Bronchial epithelial cell (primary cell): ENCODE data around the gene DIRAS1. TPM values are rescaled to one million over a fixed set of nuclear protein-coding genes. Genes with fewer than 3 reads are reported as not detected.

Experiments used
- DNase-seq: peaks from one replicate; pipeline ENCODE4 v3.0.0-alpha.2; 2010; ENCODE audit warnings: low read depth
- FAIRE-seq: peaks from 2 replicates; lab custom pipeline; 2011; peaks lifted over from hg19 to GRCh38; lab: Jason Lieb, UNC
- H3K27me3 ChIP-seq: 2 replicates; pipeline ENCODE4 v1.5.1; 2011; ENCODE audit warnings: low read length; ENCODE audit not compliant: control insufficient read depth, insufficient read depth
- H3K36me3 ChIP-seq: 2 replicates; pipeline ENCODE4 v1.5.1; 2011; ENCODE audit warnings: low read length; ENCODE audit not compliant: control insufficient read depth, insufficient read depth
- H3K4me3 ChIP-seq: 2 replicates; pipeline ENCODE4 v1.5.1; 2011; ENCODE audit warnings: mild to moderate bottlenecking, low read depth, low read length, control low read depth
- total RNA-seq: library from RNA; depleted of rRNA; stranded (reverse); fragments of >200 nt; gene quantifications from 2 replicates; pipeline ENCODE4 v1.2.1, GENCODE V29; 2014
- TF ChIP-seq, protein P1 (sequence below): IDR thresholded peaks from 2 replicates; pipeline ENCODE4 v1.5.1; 2011; ENCODE audit warnings: mild to moderate bottlenecking, moderate library complexity, low read length, control low read depth, inconsistent platforms; ENCODE audit not compliant: insufficient read depth, severe bottlenecking

DIRAS1 gene
- total RNA-seq, 1 donor from 2014 or later = under 0.01 TPM

DNA sequence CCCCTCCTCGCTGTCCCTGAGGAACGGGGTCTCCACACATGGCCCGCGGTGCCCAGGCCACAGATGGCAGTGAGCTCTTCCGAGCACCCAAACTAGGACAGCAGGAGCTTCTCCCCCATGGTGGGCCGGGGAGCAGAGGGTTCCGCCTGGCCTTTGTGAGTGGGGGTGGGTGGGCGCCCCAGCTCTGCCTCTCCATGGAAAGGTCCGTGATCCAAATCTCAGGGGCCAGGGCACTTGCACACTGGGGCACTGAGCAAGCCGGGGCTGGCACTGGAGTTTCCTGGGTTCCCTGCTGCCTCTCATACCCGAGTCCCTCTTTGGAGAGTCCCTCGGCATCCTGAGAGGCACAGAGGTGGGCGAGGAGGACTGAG lies 2.2 kb upstream of the DIRAS1 start:
- no peak overlapping the region for H3K4me3 ChIP-seq
- TF ChIP-seq, protein P1, sequence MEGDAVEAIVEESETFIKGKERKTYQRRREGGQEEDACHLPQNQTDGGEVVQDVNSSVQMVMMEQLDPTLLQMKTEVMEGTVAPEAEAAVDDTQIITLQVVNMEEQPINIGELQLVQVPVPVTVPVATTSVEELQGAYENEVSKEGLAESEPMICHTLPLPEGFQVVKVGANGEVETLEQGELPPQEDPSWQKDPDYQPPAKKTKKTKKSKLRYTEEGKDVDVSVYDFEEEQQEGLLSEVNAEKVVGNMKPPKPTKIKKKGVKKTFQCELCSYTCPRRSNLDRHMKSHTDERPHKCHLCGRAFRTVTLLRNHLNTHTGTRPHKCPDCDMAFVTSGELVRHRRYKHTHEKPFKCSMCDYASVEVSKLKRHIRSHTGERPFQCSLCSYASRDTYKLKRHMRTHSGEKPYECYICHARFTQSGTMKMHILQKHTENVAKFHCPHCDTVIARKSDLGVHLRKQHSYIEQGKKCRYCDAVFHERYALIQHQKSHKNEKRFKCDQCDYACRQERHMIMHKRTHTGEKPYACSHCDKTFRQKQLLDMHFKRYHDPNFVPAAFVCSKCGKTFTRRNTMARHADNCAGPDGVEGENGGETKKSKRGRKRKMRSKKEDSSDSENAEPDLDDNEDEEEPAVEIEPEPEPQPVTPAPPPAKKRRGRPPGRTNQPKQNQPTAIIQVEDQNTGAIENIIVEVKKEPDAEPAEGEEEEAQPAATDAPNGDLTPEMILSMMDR = no peak
- no peaks in the 10 kb centered on the region for H3K36me3 ChIP-seq
- peaks cover 21% of the 10 kb centered on the region for H3K27me3 ChIP-seq
- DNase-seq = no peak
- no peak for FAIRE-seq

DNA sequence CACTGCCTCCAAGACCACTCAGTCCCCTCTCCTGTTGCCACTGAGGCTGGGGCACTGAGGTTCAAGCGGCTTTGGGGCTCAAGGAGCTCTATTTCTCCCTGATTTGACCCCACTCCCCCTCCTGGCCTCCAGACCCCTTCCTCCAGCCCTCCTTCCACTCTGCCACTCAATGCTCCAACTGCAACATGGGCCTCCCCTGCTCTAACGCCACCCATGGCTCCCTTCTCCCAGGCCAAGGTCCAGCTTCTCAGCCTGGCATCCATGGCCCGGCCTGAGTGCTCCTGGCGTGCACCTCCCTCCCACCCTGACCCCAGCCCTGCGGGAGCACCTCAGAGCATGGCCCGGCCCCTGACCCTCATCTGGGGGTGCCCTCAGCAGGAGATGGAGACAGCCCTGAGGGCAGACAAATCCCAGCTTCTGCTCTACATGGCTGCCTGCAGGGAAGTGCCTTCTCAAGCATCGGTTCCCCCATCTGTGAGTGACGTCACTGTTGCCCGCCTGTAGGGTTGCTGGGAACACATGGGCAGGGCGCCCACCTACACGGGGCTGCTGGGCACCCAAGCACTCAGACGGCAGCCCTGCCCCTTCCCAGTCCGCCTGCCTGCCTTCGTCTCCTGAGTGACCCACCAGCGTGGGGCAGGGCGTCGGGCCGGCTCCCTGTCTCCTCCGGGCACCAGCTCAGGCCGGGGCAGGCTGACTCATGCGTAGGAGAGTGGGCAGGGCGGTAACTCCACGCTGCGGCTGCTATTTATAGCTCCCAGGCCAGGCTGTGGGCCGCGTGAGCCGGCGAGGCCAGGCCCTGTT lies 1.6 kb upstream of the DIRAS1 start:
- no peaks in the 10 kb centered on the region for H3K36me3 ChIP-seq
- FAIRE-seq = no peak
- H3K4me3 ChIP-seq = no peak overlapping the region
- TF ChIP-seq, protein P1 = no peak
- peak; percentile 15 for DNase-seq
- H3K27me3 ChIP-seq = peaks cover 21% of the 10 kb centered on the region

DNA sequence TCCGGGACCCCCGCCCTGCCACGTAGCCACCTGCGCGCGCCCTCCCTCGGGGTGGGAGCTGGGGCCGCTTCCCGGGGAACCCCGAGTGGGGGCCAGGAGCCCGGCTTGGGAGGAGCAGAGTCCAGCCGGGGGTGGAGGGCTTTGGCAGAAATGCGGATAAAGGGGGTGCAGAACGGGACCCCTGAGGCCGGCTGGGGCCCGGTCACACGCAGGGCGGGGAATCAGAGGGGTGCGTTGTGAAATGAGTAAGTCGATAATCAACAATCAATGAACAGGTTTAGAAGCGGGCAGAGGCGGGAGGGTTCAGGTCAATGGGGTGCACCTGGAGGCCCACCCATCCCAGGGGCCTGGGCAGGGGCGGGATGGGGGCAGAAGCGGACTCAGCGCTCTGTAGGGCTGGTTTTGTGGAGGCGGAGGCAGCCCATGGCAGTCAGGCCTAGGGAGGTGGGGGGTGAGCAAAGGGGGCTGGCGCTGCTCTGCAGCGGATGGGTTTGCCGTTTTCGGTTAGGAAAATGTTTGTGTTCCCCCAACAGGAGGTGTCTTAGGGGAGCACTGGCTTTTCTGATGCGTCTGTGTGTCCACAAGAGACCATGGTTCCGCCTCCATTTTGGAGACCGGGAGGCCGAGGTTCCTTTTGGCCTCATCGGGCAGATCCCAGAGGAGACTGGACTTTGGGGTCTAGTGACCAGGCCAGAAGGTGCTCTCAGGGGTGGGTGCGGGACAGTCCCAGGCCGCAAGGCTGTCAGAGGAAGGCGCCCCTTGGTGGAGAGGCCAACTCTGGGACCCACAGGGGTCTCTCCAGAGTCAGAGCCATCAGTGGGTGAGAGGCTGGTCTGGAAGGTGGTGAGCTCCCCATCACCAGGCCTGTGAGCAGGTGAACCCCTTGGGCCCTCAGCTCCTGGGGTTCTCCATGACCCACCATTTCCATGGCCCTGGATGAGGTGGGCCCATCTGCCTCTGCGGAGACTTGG lies 683 bp upstream of the DIRAS1 start:
- H3K36me3 ChIP-seq = no peaks in the 10 kb centered on the region
- FAIRE-seq (no peak), DNase-seq (no peak)
- TF ChIP-seq, protein P1 = no peak
- H3K27me3 ChIP-seq = peaks cover 21% of the 10 kb centered on the region
- no peak overlapping the region for H3K4me3 ChIP-seq

DNA sequence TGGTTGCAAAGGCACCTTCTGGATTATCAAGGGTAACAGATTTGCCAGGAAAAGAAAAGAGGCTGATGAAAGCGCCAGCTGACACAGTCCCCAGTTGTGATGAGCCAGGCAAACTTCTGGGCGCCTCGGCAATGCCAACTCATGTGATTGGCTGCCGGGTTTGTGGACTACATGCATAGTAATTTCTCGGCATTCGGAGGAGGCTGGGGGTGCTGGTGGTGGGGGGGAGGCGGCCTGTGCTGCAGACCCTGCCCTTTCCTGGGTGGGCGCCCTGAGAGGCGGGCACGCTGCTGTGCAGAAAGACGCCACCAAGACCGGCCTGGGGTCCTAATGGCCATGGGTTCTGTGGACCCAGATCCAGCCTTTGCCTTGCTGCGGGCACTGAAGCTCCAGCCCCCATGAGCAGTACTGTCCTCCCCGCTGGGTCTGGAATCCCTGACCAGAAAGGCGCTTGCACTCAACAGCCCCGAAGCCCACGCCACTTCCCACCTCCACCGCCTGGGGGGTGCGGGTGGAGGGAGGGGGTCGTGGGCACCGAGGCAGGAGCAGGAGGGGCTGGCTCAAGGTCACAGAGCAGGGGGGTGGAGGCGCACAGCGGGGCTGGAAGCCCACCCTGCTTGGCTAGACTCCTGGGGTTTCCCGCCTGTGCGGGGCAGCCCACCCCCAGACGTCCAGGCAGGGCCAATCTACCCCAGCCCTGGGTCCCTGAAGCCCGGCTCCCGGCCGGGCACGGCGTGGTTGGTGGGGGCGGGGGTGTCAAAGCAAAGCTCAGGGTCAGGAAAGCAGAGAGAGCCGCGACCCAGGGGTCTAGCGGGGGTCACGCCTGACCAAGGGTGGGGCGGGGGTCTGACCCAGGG lies 1.0 kb downstream of the DIRAS1 start:
- FAIRE-seq (no peak), DNase-seq (no peak)
- Histone ChIP-seq H3K27me3 (peaks cover 16% of the 10 kb centered on the region), H3K36me3 (no peaks in the 10 kb centered on the region), H3K4me3 (no peak overlapping the region)
- TF ChIP-seq, protein P1 = no peak

DNA sequence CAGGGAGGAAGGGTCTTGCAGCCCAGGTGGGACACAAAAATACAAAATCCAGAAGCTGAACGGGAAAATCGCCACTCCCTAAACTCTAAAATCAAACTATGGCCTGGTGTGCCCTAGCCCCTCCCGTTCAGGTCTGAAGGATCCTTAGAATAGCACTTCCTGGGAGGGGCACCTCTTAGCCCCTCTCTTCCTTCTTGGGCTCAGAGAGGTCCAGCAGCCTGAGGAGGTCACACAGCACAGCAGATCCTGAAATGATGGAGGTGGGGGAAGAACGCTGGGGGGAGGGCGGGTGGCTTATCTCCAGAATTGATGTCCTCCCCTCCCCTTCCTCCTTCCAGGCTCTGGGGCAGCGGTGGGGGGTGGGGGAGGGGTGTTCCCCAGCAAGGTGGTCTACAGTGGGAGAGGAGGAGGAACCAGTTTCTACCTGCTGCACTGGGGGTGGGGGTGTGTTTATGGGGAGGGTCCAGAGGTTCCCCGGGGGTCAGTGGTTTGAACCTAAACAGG lies 1.9 kb downstream of the DIRAS1 start:
- DNase-seq (no peak), FAIRE-seq (no peak)
- peaks cover 16% of the 10 kb centered on the region for H3K27me3 ChIP-seq
- TF ChIP-seq, protein P1 = no peak
- no peaks in the 10 kb centered on the region for H3K36me3 ChIP-seq
- no peak overlapping the region for H3K4me3 ChIP-seq
